Astrocyte of the spinal cord (primary cell): ENCODE data around the gene LCN2.
A peak's percentile ranks its signal among the peaks of the same experiment; 100 is the strongest.

ENCODE experiments used
- DNase-seq: peaks from one replicate; pipeline ENCODE4 v3.0.0; 2011; ENCODE audit warnings: low read depth, low spot score
- H3K4me3 ChIP-seq: 2 replicates; pipeline ENCODE4 v1.5.1; 2011; ENCODE audit warnings: low read depth, mild to moderate bottlenecking, low read length, moderate library complexity
- CTCF ChIP-seq: IDR thresholded peaks from 2 replicates; pipeline ENCODE4 v1.5.1; 2012; ENCODE audit warnings: low read depth, mild to moderate bottlenecking, low read length, inconsistent platforms
- in situ Hi-C: cut with HindIII; loops from 2 replicates; pipeline ENCODE4 v1.10.0; 2017; ENCODE audit warnings: low sequenced_read_pairs

Gene LCN2

GRCh38 chr9:128145951-128146351, 3.3 kb upstream of the LCN2 start:
- TF ChIP-seq CTCF = no peak
- no peak overlapping the region for H3K4me3 ChIP-seq
- DNase-seq = no peak
- in situ Hi-C loops = no loop called here

GRCh38 chr9:128146591-128147120, 2.6 kb upstream of the LCN2 start:
- no peak for TF ChIP-seq CTCF
- in situ Hi-C loops = no loop called here
- DNase-seq = no peak
- H3K4me3 ChIP-seq = no peak overlapping the region

GRCh38 chr9:128148509-128149000, 698 bp upstream of the LCN2 start:
- TF ChIP-seq CTCF = no peak
- no peak for DNase-seq
- in situ Hi-C loops = no loop called here
- no peak overlapping the region for H3K4me3 ChIP-seq

- in situ Hi-C loops = no loop called here
- DNase-seq = no peak
- TF ChIP-seq CTCF = no peak
- H3K4me3 ChIP-seq = no peak overlapping the region
These were observed 819 bp downstream of the LCN2 start for GRCh38 chr9:128149951-128150593.

- in situ Hi-C loops = no loop called here
- TF ChIP-seq CTCF = peak; percentile 28
- H3K4me3 ChIP-seq = no peak overlapping the region
- no peak for DNase-seq
These were observed 1.5 kb downstream of the LCN2 start for GRCh38 chr9:128150594-128151308.

GRCh38 chr9:128151309-128152132, 2.3 kb downstream of the LCN2 start:
- no peak overlapping the region for H3K4me3 ChIP-seq
- DNase-seq = no peak
- in situ Hi-C loops = no loop called here
- TF ChIP-seq CTCF = no peak
